22Rv1 (cell line): ENCODE results near the gene LRRC42.

ENCODE experiments used
- ZFX ChIP-seq: fragments of 450-650 bp; IDR thresholded peaks from 2 replicates; pipeline ENCODE4 v1.6.1; 2017; ENCODE audit warnings: antibody characterized with exemption, borderline replicate concordance
- TF ChIP-seq, protein P1 (sequence below): fragments of 450-650 bp; IDR thresholded peaks from 2 replicates; pipeline ENCODE4 v1.5.1; 2017; ENCODE audit warnings: mild to moderate bottlenecking

DNA sequence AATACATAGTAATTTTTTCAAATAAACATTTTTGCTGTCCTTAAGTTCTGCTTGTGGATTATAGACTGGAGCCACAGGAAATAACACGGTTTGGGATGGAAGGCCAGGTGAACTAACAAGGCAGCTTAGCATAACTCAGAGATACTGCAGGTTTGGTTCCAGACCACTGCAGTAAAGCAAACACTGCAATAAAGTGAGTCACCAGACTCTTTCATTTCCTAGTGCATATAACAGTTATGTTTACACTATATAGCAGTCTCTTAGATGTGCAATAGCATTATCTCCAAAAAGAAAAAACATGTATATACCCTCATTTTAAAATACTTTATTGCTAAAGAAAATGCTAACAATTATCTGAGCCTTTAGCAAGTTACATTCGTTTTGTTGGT lies 22.0 kb downstream of the LRRC42 start:
- TF ChIP-seq, protein P1, sequence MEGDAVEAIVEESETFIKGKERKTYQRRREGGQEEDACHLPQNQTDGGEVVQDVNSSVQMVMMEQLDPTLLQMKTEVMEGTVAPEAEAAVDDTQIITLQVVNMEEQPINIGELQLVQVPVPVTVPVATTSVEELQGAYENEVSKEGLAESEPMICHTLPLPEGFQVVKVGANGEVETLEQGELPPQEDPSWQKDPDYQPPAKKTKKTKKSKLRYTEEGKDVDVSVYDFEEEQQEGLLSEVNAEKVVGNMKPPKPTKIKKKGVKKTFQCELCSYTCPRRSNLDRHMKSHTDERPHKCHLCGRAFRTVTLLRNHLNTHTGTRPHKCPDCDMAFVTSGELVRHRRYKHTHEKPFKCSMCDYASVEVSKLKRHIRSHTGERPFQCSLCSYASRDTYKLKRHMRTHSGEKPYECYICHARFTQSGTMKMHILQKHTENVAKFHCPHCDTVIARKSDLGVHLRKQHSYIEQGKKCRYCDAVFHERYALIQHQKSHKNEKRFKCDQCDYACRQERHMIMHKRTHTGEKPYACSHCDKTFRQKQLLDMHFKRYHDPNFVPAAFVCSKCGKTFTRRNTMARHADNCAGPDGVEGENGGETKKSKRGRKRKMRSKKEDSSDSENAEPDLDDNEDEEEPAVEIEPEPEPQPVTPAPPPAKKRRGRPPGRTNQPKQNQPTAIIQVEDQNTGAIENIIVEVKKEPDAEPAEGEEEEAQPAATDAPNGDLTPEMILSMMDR = no peak
- no peak for TF ChIP-seq ZFX
